GM13977 (cell line): ENCODE measurements around the gene CD9.

Experiments
- DNase-seq: peaks from one replicate; pipeline ENCODE4 v3.0.0; 2012; ENCODE audit warnings: low spot score
- in situ Hi-C: fragments of 300-500 bp; cut with MboI; formaldehyde crosslinking; loops from one replicate; pipeline ENCODE4 v1.12.0; 2022; ENCODE audit warnings: low sequenced_read_pairs, low pct_unique_long_range_greater_than_20kb, mixed read lengths, inconsistent platforms; ENCODE audit not compliant: unreplicated experiment
- TF ChIP-seq, protein P1 (sequence below): IDR thresholded peaks from 2 replicates; pipeline ENCODE4 v1.5.1; 2012; ENCODE audit warnings: mild to moderate bottlenecking, control low read depth; ENCODE audit not compliant: insufficient read depth; ENCODE audit errors: extremely low read depth, missing control alignments

CD9 gene

DNA sequence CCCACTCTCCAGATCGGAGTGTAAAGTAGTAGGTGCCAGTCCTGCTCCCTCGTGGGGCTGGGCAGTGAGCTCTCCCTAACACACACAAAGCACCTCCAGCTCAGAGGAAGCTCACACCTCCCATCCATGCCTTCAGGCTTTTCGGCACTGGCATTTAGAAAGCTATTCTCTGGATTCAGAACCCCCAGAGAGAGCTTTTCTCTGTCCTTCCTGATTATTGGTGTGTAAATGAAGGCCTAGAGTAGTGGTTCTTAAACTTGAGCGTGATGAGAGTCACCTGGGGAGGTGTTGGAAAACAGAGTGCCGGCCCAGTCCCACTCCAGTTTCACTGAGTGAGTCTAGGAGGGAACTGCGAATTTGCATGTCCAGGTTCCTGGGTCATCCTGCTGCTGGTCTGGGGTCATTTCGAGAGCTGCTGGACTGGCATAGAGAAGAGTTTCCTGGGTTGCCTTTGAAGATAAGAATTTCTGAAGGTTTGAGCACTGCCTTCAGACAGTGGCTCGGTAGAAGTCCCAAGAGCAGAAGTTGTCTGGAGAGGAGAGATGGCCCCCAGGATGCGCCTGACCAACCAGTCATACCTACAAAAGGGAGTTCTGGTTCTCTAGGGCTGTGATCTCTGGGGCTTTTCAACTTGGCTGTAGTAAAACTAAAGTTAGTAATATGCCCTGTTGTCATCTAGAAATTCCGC lies 15.1 kb downstream of the CD9 start:
- in situ Hi-C loops, result no loop called here
- TF ChIP-seq, protein P1, sequence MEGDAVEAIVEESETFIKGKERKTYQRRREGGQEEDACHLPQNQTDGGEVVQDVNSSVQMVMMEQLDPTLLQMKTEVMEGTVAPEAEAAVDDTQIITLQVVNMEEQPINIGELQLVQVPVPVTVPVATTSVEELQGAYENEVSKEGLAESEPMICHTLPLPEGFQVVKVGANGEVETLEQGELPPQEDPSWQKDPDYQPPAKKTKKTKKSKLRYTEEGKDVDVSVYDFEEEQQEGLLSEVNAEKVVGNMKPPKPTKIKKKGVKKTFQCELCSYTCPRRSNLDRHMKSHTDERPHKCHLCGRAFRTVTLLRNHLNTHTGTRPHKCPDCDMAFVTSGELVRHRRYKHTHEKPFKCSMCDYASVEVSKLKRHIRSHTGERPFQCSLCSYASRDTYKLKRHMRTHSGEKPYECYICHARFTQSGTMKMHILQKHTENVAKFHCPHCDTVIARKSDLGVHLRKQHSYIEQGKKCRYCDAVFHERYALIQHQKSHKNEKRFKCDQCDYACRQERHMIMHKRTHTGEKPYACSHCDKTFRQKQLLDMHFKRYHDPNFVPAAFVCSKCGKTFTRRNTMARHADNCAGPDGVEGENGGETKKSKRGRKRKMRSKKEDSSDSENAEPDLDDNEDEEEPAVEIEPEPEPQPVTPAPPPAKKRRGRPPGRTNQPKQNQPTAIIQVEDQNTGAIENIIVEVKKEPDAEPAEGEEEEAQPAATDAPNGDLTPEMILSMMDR, result no peak
- DNase-seq, result no peak

GRCh38 chr12:6215932-6216494 lies 15.8 kb downstream of the CD9 start:
- TF ChIP-seq, protein P1, result no peak
- DNase-seq, result no peak
- in situ Hi-C loops, result no loop called here

DNA sequence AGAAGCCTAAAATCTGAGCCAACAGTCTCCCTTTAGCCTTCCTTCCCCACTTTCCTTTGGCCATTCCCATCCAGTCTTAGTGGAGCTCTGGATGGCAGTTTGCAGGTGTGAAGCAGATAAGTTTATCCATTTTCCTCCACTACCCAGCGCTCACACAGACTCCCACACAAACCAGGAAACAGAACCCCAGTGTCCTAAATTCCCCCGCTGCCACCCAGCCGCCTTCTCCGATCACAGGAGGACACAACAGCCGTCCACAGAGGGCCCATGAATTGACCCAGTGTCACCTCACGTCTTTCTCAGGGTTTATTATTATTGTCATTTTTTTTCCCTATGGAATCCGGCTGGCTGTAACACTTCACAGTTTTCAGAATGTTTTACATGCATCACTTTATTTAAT lies 16.4 kb downstream of the CD9 start:
- TF ChIP-seq, protein P1, result no peak
- in situ Hi-C loops, result no loop called here
- no peak for DNase-seq

- TF ChIP-seq, protein P1, result no peak
- no peak for DNase-seq
- in situ Hi-C loops, result no loop called here
Measured at GRCh38 chr12:6218347-6218925, 18.2 kb downstream of the CD9 start.

DNA sequence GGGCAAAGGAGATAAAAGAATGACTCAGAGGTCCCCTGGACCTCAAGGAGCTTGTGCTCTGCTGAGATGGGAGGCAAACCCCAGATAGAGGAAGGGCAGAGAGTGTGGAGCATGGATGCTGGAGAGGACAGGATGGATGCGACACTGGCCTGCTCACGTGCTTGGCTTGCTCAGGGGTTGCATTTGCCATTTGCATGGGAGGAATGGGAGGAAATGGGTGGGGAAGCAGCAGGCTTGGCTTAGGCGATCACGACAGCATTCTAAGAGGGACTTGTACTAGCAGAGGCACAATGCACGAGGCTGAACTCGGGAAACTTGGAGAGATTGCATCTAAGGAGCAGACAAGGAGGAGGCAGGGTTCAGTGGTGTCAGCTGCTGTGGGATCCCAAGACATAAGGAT lies 19.8 kb downstream of the CD9 start:
- TF ChIP-seq, protein P1, result no peak
- no peak for DNase-seq
- in situ Hi-C loops, result no loop called here

GRCh38 chr12:6221146-6221545 lies 20.9 kb downstream of the CD9 start:
- in situ Hi-C loops, result no loop called here
- DNase-seq, result no peak
- TF ChIP-seq, protein P1, result no peak
